Middle frontal gyrus (tissue), 1 donor: ENCODE data around the gene C6orf52.
"Not testable (repeated sequence)": the region's sequence is repeated elsewhere in the genome, so short reads cannot be mapped to it uniquely, and the experiment has no call there.

Source experiments
- DNase-seq: peaks from one replicate; pipeline ENCODE4 v3.0.0-alpha.2; 2015; ENCODE audit warnings: low spot score; ENCODE audit errors: extremely low spot score

Gene C6orf52

DNA sequence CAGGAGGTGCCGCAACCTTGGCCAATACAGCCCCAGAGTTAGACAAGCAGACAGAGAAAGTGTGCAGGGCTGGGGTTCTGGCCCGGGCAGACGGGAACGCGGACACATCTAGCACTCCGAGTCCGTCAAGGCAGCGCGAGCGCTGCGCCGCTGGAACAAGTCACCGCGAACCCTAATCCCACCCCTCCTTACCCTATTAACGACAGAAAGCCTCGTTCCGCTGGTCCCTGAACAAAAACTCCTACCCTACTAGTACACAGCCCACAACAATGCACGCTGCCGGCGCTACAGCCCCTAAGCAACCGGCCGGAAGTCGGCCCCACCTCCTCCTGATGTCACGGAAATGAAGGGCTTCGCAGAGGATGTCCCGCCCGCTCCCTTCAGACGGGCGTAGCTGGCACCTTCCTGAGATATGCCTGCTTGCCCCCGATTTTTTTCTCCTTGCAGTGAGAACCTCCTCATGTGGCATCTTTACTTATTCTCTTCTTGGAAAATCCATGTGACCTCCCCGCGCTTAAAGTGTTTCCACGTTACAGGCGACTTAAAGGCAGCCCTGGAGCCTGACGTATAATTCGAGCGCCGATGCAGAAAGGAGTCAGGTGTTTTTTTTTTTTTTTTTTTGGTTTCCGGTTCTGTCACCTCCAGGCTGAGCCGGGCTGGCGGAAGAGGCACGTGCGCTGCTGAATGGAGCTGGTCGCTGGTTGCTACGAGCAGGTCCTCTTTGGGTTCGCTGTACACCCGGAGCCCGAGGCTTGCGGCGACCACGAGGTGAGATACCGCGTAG is at the start of gene C6orf52, which contains the start of gene PAK1IP1:
C6orf52 (minus strand) TSS at position 315 of the 784 bp plus-strand sequence. CDS start 7,066 bp downstream, outside the sequence.
PAK1IP1 (plus strand) TSS at position 671 of the 784 bp plus-strand sequence; CDS start at position 685, 14 bp downstream.
- peak; percentile 95 for DNase-seq

DNA sequence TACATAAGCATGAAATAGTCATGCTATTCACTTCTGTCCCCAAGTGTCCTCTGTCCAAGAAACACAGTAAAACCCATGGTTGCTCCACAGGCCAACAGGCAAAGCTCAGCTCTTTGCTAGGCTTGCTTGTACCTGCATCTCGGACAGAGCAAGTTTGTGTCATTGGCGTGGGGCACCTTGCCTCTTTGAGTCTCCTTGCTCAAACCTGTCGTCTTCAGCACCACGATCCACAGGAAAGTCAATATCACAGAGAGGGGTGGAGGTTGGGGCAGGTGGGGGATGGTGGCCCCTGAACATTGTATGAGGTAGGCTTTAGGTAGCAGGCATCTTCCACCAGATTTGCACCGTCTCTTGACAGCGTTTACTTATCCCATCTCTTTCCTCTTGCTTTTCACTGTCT is 49.1 kb upstream of the C6orf52 start:
- no peak for DNase-seq

DNA sequence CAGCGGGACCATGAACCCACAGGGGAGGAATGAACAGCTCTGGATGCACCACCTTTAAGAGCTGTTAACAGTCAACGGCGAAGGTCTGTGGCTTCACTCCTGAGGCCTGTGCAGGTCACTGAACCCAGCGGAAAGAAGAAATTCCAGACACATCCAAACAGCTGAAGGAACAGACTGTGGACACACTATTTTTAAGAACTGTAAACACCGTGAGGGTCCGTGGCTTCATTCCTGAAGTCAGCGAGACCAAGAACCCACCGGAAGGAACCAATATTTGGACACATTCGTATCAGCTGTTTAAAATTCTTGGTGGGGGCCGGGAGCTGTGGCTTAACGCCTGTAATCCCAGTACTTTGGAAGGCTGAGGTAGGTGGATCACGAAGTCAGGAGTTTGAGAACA is 47.8 kb upstream of the C6orf52 start:
- no peak for DNase-seq

- not testable (repeated sequence) for DNase-seq
These were observed 47.2 kb upstream of the C6orf52 start for GRCh38 chr6:10741643-10742042.

DNA sequence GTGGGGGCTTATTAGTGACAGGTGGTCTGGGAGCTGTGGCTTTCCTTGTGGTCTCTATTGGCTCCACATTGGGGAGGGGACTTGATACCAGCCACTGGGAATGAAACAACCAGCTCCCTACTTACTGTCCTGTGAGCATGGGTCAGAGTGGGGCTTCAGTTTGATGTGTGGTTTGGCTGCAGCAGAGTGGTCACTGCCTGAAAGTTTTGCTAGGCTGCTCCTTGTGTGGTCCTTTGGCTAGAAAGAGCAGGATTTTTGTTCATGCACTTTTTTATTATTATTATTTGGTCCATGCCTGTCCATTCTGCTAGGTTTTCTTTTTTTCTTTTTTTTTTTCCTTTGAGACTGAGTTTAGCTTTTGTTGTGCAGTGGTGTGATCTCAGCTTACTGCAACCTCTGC is 45.6 kb upstream of the C6orf52 start:
- no peak for DNase-seq

DNA sequence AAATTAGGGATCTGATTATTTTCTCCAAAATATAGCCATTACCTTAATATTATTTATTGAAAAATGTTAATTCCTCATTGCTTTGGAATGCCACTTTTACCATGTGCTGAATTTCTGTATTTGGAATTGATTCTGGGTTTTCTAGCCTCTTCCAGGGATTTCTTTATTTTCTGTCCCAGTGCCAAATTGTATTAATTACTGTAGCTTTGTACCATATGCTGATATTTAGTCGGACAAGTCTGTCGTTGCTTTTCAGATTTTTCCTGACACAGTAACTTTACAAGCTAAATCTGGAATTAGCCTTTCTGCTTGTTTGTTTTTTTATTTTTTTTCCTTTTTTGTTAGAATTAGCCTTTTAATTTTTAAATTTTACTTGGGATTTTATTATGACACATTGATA is 42.3 kb upstream of the C6orf52 start:
- DNase-seq, result no peak

GRCh38 chr6:10733863-10734262 is 39.4 kb upstream of the C6orf52 start:
- no peak for DNase-seq

- no peak for DNase-seq
These were observed 38.8 kb upstream of the C6orf52 start for GRCh38 chr6:10733151-10733715.

DNA sequence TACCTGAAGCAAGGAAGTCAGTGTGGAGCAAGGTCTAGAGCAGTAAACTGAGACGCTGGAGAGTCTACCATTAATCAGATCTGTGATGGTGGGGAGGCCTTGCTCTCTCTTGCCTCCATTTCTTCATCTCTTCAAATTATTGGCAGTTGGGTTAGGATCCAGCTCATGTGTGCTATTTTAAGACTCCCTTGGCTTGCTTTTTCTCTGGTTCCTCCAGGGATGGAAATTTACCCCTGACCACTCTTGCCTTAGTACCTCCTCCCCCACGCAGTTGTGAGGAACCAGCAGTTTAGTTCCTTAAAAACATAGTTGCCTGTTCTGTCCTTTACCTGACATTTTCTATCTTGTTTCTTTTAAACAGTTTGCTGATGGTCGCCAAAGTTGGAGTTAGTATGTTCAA is 35.8 kb upstream of the C6orf52 start:
- DNase-seq, result no peak

DNA sequence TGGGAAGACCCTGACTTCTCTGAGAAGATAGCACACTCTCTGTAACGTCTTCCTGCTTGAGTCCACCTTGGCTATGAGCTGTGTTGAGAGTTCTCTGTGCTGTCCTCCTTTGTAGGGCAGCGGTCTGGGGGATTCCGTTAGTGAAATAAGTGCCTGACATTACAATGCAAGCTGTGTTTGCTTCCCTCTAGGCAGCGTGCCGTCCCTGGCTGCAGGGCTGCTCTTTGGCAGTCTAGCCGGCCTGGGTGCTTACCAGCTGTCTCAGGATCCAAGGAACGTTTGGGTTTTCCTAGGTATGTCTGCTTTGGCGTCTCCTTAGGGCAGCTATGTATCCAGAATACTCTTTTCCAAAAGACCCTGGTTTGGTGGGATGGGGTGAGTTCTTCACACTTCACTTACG is 31.3 kb upstream of the C6orf52 start:
- no peak for DNase-seq

DNA sequence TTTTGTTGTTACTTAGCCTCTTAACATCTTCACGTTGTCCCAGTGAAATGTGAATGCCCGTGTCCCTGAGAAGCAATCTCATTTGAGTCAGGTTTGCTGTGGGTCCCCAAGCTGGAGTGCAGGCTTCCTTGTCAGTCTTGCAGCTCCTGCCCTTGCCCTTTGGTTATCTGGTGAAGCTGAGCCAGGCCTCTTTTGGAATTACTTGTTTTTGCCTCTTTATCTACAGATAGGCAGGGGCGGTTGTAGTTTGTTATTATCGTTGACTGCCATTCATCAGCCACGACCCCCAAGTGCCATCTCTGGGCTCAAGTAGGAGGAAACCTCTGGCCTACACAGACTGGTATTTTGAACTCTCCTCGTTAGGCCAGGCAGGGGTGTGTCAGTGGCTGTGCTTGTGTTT is 30.6 kb upstream of the C6orf52 start:
- DNase-seq, result no peak

GRCh38 chr6:10723567-10723881 is 29.1 kb upstream of the C6orf52 start:
- DNase-seq, result no peak

DNA sequence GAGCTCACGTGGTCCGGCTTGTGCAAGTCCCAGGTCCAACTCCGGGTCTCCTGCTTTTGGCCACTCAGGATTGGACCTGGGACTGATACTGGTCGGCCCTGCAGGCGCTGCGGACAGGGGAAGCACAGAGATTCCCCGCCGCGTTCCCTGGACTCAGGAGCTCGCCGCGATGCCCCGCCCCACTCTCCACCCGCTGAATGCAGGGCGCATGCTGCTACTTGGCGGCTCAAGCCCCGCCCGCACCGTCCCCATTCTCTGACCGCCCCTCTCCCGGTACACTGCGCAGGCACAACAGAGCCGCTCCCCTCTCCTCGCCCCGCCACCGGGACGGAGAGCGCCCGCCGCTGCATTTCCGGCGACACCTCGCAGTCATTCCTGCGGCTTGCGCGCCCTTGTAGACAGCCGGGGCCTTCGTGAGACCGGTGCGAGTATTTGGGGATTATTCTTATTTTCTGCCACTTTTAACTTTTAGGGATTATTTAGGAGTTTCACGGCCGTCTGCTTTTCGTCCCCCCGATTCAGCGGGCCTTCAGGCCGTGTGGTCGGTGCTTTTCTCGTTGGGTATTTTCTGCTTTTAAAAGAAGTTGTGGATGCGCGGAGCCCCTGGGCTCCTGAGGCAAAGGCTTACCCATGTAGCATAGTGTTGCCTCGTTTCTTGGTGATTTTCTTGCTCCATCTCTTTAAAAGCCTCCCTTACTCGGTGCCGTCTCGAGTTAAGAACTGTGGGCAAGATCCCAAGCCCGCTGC is 28.6 kb upstream of the C6orf52 start, which contains the start of gene TMEM14C:
TMEM14C (plus strand) TSS at position 251 of the 747 bp plus-strand sequence. CDS start 1,544 bp downstream, outside the sequence.
- DNase-seq, result peak; percentile 94

DNA sequence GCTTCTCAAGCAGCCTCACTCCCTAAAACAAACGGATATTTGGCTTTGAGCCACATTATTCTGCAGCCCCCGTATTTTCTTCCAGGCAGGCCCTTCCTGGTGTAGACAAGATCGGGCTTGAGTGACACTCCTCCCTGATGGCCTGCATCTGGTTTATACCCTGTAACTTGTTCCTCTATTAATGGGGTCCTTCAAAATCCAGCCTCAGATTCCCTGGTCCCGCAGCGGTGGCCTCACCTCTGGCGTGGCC is 28.1 kb upstream of the C6orf52 start:
- no peak for DNase-seq

GRCh38 chr6:10721850-10722569 is 27.6 kb upstream of the C6orf52 start:
- no peak for DNase-seq

DNA sequence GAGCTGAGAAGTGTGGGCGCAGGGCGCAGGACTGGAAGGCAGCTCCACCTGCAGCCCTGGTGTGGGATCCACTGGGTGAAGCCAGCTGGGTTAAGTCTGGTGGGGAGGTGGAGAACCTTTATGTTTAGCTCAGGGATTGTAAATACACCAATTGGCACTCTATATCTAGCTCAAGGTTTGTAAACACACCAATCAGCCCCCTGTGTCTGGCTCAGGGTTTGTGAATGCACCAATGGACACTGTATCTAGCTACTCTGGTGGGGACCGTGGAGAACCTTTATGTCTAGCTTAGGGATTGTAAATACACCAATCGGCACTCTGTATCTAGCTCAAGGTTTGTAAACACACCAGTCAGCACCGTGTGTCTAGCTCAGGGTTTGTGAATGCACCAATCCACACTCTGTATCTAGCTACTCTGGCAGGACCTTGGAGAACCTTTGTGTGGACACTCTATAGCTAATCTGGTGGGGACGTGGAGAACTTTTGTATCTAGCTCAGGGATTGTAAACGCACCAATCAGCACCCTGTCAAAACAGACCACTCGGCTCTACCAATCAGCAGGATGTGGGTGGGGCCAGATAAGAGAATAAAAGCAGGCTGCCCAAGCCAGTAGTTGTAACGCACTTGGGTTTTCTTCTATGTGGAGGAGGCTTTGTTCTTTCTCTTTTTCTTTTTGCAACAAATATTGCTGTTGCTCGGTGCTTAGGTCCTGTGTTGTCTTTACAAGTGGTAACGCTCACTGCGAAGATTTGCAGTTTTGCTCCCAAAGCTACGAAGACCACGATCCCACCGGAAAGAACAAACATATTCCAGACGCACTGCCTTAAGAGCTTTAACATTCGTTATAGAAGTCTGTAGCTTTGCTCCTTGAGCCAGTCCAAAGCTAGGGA is 26.8 kb upstream of the C6orf52 start:
- not testable (repeated sequence) for DNase-seq

DNA sequence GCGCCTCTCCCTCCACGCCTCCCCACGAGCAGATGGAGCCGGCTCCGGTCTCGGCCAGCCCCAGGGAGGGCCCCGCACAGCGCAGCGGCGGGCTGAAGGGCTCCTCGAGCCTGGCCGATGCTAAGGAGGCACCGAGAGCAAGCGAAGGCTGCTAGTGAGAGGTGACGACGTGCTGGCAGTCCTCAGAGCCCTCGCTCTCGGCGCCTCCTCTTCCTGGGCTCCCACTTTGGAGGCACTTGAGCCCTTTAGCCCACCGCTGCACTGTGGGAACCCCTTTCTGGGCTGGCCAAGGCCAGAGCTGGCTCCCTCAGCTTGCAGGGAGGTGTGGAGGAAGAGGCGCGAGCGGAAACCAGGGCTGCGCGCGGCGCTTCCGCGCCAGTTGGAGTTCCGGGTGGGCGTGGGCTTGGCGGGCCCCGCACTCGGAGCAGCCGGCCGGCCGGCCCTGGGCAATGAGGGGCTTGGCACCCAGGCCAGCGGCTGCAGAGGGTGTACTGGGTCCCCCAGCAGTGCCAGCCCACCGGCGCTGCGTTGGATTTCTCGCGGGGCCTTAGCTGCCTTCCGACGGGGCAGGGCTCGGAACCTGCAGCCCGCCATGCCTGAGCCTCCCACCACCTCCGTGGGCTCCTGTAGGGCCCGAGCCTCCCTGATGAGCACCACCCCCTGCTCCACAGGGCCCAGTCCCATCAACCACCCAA is 26.0 kb upstream of the C6orf52 start:
- DNase-seq, result no peak

DNA sequence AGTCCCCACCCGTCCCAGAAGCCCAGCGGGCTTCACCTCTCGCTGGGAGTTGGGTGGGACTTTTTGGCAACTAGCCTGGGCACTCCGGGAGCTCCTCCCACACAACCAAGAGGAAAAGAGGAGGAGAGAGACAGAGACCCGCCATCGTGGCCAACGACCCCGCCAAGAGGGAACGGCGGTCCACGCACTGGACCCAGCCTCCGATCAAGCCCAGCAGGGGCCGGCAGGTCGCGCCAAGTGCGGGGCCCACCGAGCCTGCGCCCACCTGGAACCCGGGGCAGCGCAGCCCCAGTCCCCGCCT is 25.5 kb upstream of the C6orf52 start:
- DNase-seq, result no peak

DNA sequence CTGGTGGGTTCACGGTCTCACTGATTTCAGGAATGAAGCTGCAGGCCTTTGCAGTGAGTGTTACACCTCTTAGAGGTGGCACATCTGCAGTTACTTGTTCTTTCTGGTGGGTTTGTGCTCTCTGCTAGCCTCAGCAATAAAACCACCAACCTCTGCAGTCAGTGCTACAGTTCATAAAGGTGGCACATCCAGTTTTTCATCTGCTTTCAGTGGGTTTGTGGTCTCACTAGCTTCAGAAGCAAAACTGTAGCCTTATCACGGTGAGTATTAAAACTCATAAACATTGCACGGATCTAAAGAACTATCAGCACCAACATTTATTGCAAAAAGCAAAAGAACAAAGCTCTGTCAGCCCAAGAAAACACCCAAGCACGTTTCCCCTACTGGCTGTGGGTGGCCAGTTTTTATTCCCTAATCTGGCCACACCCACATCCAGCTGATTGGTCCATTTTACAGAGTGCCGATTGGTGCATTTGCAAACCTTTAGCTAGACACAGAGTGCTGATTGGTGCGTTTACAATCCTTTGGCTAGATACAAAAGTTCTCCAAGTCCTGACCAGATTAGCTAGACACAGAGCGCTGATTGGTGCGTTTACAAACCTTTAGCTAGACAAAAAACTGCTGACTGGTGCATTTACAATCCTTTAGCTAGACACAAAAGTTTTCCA is 25.0 kb upstream of the C6orf52 start:
- no peak for DNase-seq

- DNase-seq, result no peak
These were observed 19.5 kb upstream of the C6orf52 start for GRCh38 chr6:10713962-10714361.
